ENCODE data around the gene COX20. TPM values are rescaled to one million over a fixed set of nuclear protein-coding genes. Genes with fewer than 3 reads are reported as not detected.
A peak's percentile ranks its signal among the peaks of the same experiment; 100 is the strongest.

The COX20 gene
- total and polyA plus RNA-seq, 2 of the 13 experiments (the other 11 are each of a cell fraction or from before 2014, with no cell fraction given), result 34.4 to 95.8 TPM

GRCh38 chr1:244863491-244864252 lies 28.2 kb downstream of the COX20 start (continued):
- TF ChIP-seq CCDC6 (CRISPR knock-in tag; IDR thresholded peaks at IDR 0.05) (peak; percentile 48; the same call in 1 of the 2 replicates), IRF9 (CRISPR knock-in tag; IDR thresholded peaks at IDR 0.05; ENCODE audit: borderline replicate concordance) (no peak), ZNF235 (CRISPR knock-in tag; IDR thresholded peaks at IDR 0.05; ENCODE audit: borderline replicate concordance) (peak; percentile 73; the same call in 1 of the 2 replicates), ZNF780A (CRISPR knock-in tag; IDR thresholded peaks at IDR 0.05) (no peak), JUND (CRISPR knock-in tag; IDR thresholded peaks at IDR 0.05) (no peak), ZNF597 (CRISPR knock-in tag; IDR thresholded peaks at IDR 0.05) (no peak), HMGA1 (CRISPR knock-in tag; conservative IDR thresholded peaks at IDR 0.05) (no peak), MTA1 (CRISPR knock-in tag; IDR thresholded peaks at IDR 0.05; ENCODE audit: borderline replicate concordance) (no peak), ZNF383 (CRISPR knock-in tag; IDR thresholded peaks at IDR 0.05; ENCODE audit: borderline replicate concordance) (no peak), POLR2A (IDR thresholded peaks at IDR 0.05; ENCODE audit: insufficient read depth in 1 of 2, low read depth in 2 of 2, low read length in 2 of 2) (peak in 1 of 2 experiments; percentile 5; a peak in 1 of 4 replicates), CBX2 (IDR thresholded peaks at IDR 0.05; ENCODE audit: low read depth, low read length) (no peak), CBX2 (CRISPR knock-in tag; IDR thresholded peaks at IDR 0.05; ENCODE audit: low read depth) (no peak), MYNN (CRISPR knock-in tag; IDR thresholded peaks at IDR 0.05; ENCODE audit: low read depth) (no peak), IKZF4 (CRISPR knock-in tag; IDR thresholded peaks at IDR 0.05; ENCODE audit: borderline replicate concordance, low read depth, not compliant biosample characterization) (no peak), SMAD9 (CRISPR knock-in tag; IDR thresholded peaks at IDR 0.05) (0 out of 2 replicates have a peak, but pooled peaks have one; percentile 43), SRSF4 (IDR thresholded peaks at IDR 0.05; ENCODE audit: low read depth, low read length, poor library complexity, severe bottlenecking) (no peak), ATF7-NPFF (CRISPR knock-in tag; IDR thresholded peaks at IDR 0.05; ENCODE audit: low read depth) (no peak), PATZ1 (CRISPR knock-in tag; IDR thresholded peaks at IDR 0.05) (no peak), KLF6 (CRISPR knock-in tag; IDR thresholded peaks at IDR 0.05) (no peak), REL (CRISPR knock-in tag; conservative IDR thresholded peaks at IDR 0.05) (peak; percentile 49; the same call in 1 of the 2 replicates), SMYD3 (CRISPR knock-in tag; IDR thresholded peaks at IDR 0.05) (no peak)
- TF ChIP-seq, protein P1, sequence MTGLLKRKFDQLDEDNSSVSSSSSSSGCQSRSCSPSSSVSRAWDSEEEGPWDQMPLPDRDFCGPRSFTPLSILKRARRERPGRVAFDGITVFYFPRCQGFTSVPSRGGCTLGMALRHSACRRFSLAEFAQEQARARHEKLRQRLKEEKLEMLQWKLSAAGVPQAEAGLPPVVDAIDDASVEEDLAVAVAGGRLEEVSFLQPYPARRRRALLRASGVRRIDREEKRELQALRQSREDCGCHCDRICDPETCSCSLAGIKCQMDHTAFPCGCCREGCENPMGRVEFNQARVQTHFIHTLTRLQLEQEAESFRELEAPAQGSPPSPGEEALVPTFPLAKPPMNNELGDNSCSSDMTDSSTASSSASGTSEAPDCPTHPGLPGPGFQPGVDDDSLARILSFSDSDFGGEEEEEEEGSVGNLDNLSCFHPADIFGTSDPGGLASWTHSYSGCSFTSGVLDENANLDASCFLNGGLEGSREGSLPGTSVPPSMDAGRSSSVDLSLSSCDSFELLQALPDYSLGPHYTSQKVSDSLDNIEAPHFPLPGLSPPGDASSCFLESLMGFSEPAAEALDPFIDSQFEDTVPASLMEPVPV (CRISPR knock-in tag; IDR thresholded peaks at IDR 0.05), result no peak; the same call in 1 of the 2 replicates
- TF ChIP-seq, protein P2, sequence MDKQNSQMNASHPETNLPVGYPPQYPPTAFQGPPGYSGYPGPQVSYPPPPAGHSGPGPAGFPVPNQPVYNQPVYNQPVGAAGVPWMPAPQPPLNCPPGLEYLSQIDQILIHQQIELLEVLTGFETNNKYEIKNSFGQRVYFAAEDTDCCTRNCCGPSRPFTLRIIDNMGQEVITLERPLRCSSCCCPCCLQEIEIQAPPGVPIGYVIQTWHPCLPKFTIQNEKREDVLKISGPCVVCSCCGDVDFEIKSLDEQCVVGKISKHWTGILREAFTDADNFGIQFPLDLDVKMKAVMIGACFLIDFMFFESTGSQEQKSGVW (CRISPR knock-in tag; IDR thresholded peaks at IDR 0.05; ENCODE audit: borderline replicate concordance), result no peak

Measured in HepG2 (cell line).